Measurements from ENCODE around the gene MGP.

The MGP gene

DNA sequence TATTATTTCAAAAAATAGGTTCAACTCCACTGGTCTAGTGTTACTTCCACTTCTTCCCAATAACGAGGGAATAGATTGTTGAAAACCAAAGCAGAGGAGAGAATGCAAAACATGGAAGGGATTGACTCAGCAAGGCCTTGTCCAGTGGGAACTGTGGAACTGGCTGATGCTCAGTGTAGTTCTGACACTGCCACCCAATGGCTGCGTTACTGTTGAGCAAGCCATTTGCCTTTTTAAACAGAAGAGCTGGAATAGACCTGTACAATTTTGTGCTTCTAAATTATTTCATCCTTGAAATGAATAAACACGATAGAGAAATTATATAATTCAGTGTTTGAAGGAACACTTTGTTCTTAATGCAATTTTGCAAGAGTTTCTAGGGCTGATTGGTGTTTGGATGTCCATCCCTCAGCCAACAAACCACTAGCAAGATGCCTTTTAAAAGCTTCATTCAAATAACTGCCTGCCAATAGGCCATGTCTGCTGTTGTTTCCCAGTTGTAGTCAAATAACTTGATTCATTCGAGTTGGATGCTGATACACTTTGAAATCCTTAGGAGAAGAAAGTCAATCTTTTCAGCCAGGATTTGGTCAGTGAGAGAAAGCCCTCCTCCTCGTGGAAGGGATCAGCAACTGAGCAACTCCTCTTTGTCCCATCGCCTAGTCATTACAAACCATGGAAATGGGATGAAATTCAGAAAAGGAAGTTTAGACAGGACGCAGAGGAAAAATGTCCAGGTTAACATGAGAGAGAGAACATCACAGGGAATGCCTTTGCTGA is 7.3 kb upstream of the MGP start:
- TF ChIP-seq, protein P1, sequence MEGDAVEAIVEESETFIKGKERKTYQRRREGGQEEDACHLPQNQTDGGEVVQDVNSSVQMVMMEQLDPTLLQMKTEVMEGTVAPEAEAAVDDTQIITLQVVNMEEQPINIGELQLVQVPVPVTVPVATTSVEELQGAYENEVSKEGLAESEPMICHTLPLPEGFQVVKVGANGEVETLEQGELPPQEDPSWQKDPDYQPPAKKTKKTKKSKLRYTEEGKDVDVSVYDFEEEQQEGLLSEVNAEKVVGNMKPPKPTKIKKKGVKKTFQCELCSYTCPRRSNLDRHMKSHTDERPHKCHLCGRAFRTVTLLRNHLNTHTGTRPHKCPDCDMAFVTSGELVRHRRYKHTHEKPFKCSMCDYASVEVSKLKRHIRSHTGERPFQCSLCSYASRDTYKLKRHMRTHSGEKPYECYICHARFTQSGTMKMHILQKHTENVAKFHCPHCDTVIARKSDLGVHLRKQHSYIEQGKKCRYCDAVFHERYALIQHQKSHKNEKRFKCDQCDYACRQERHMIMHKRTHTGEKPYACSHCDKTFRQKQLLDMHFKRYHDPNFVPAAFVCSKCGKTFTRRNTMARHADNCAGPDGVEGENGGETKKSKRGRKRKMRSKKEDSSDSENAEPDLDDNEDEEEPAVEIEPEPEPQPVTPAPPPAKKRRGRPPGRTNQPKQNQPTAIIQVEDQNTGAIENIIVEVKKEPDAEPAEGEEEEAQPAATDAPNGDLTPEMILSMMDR (IDR thresholded peaks at IDR 0.05; ENCODE audit: borderline replicate concordance, insufficient read depth, low read depth, low read length) = no peak
- H3K4me3 ChIP-seq (ENCODE audit: low read depth, low read length) = no peak overlapping the region

DNA sequence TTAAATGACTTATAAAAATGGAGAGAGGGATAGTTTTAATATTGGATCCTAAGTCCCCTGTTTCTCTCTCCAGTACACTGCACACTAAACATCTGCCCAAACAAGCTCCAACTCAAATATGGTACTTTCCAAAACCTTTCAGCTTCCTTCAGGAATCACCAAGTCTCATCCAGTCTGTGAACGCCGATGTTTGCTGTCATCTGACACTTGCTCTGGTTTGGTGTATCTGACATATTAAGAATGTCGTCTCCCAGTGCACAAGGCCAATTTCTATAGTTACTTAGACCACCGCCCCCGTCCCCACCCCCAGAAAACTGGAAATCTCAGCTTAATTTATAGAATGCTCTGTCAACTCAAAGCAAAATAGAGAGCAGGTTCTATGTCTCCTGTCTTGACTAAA is 5.0 kb upstream of the MGP start:
- TF ChIP-seq, protein P1 (IDR thresholded peaks at IDR 0.05; ENCODE audit: borderline replicate concordance, insufficient read depth, low read depth, low read length) = no peak
- no peak overlapping the region for H3K4me3 ChIP-seq (ENCODE audit: low read depth, low read length)

DNA sequence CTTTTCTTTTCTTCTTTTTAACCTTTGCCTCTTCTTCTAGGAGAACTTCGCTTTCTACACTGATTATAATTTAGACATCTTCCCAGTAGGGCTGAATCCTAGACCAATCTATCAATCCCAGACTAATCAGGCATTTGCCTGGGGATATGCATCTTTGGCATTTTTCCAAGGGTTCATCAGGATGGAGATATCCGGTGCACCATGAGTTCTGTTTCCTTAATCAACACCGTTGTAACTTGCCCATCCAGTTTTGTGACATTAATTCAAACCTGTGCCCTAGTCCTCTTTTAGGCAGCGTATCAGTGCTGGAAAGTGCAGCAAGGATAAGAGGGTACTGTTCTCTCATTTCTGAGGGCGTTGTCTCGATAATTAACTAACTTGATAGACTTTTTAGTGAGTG is 617 bp upstream of the MGP start:
- H3K4me3 ChIP-seq (ENCODE audit: low read depth, low read length) = no peak overlapping the region
- TF ChIP-seq, protein P1 (IDR thresholded peaks at IDR 0.05; ENCODE audit: borderline replicate concordance, insufficient read depth, low read depth, low read length) = no peak

DNA sequence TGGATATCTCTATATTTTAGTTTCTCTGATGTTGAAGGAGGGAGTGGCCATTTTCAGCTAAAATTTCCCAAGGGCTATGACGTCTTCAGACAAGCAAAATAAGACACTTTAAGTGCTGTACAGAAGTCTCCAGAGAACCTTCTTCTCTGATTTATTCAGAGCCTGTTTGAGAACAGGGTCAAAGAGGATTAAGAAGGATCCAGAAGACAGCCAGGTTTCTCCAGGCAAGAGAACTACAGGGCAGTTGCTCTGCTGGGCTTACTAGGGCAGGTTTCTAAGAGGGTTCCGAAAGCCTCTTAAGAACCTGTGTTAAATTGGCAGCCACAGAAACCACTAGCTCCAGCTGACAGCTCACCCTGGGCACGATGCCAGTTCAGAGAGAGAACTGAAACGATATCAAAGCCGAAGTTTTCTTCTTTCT is 1.2 kb downstream of the MGP start:
- no peak overlapping the region for H3K4me3 ChIP-seq (ENCODE audit: low read depth, low read length)
- TF ChIP-seq, protein P1 (IDR thresholded peaks at IDR 0.05; ENCODE audit: borderline replicate concordance, insufficient read depth, low read depth, low read length) = no peak

DNA sequence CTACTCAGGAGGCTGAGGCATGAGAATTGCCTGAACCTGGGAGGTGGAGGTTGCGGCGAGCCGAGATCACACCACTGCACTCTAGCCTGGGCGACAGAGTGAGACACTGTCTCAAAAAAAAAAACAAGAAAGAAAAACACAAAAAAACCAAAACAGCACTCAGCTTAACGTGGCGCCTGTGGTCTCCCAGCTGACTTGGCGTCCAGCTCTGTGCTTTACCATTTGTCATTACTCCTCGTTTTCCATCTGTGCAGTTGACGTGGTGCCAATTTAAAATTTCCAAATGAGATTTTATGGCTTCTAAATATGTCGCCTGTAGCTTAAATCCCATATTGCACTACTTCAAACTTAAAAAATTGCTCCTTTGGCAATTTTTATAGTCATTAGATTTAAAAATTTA is 2.0 kb downstream of the MGP start:
- H3K4me3 ChIP-seq (ENCODE audit: low read depth, low read length) = no peak overlapping the region
- TF ChIP-seq, protein P1 (IDR thresholded peaks at IDR 0.05; ENCODE audit: borderline replicate concordance, insufficient read depth, low read depth, low read length) = no peak

DNA sequence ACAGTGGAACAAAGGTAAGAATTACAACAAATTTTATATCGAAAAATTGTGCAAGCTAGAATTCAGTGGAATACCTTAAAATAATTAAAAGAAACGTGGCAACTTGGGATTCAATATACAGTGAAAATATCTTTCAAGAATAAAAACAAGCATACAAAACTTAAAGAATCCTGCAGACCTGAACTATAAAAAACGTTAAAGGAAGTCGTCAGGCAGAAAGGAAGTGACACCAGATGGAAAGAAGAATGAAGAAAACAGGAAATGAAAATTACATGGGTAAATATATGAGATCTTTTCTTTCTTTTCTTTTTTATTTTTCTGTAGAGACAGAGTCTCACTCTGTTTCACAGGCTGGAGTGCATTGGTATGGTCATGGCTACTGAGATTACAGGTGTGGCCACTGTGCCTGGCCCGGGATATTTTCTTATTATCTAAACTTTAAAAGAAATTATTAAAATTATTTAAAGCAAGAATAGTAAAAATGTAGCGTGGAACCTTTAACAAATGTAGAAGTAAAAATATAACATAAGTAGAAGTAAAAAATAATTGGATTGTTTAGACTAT is 4.7 kb downstream of the MGP start:
- H3K4me3 ChIP-seq (ENCODE audit: low read depth, low read length) = no peak overlapping the region
- TF ChIP-seq, protein P1 (IDR thresholded peaks at IDR 0.05; ENCODE audit: borderline replicate concordance, insufficient read depth, low read depth, low read length) = no peak
